Mesenchymal stem cell (in vitro differentiated cells and primary cell): ENCODE data around the gene POU2F2.
A peak's percentile ranks its signal among the peaks of the same experiment; 100 is the strongest.

Experiments
- DNase-seq: peaks from one replicate; pipeline ENCODE4 v3.0.0-alpha.2; 2013
- H2AFZ ChIP-seq: one replicate; pipeline ENCODE4 v1.6.1; 2013; ENCODE audit warnings: low read depth, mild to moderate bottlenecking, control low read depth, inconsistent platforms, low read length, moderate library complexity
- H2AK5ac ChIP-seq: 2 replicates; pipeline ENCODE4 v1.6.1; 2013; ENCODE audit warnings: low read length, moderate library complexity, mild to moderate bottlenecking, inconsistent platforms; ENCODE audit not compliant: severe bottlenecking
- H2BK120ac ChIP-seq: one replicate; pipeline ENCODE4 v1.6.1; 2013; ENCODE audit warnings: low read depth, mild to moderate bottlenecking, inconsistent platforms, low read length, moderate library complexity
- H2BK12ac ChIP-seq, 2 experiments: one replicate each; pipeline ENCODE4 v1.6.1; 2013; ENCODE audit warnings: inconsistent platforms in 2 of 2, low read length in 2 of 2, mild to moderate bottlenecking in 2 of 2, moderate library complexity in 2 of 2, control low read depth in 1 of 2
- H2BK15ac ChIP-seq: one replicate; pipeline ENCODE4 v1.6.1; 2013; ENCODE audit warnings: mild to moderate bottlenecking, low read depth, inconsistent platforms; ENCODE audit not compliant: poor library complexity, severe bottlenecking
- H2BK5ac ChIP-seq: 2 replicates; pipeline ENCODE4 v1.6.1; 2013; ENCODE audit warnings: low read depth, mild to moderate bottlenecking, low read length, control low read depth, inconsistent platforms; ENCODE audit not compliant: poor library complexity, severe bottlenecking
- H3K14ac ChIP-seq, 2 experiments: one replicate each; pipeline ENCODE4 v1.6.1; 2013; ENCODE audit warnings: inconsistent platforms in 2 of 2, low read length in 2 of 2, control low read depth in 1 of 2, mild to moderate bottlenecking in 1 of 2, moderate library complexity in 1 of 2
- H3K18ac ChIP-seq, 2 experiments: one replicate each; pipeline ENCODE4 v1.6.1; 2013; ENCODE audit warnings: inconsistent platforms in 2 of 2, low read length in 2 of 2, control low read depth in 1 of 2, low read depth in 1 of 2, mild to moderate bottlenecking in 1 of 2
- H3K23ac ChIP-seq, 2 experiments: one replicate each; pipeline ENCODE4 v1.6.1; 2013; ENCODE audit warnings: inconsistent platforms in 2 of 2, low read length in 2 of 2, mild to moderate bottlenecking in 2 of 2, moderate library complexity in 2 of 2, control low read depth in 1 of 2
- H3K27ac ChIP-seq: 2 replicates; pipeline ENCODE4 v1.5.1; 2013; ENCODE audit warnings: mild to moderate bottlenecking, moderate library complexity, low read length, control low read depth, inconsistent platforms; ENCODE audit not compliant: poor library complexity, severe bottlenecking
- H3K27me3 ChIP-seq, 2 experiments: 2 replicates each; pipeline versions ENCODE4 v1.6.1 to v1.7.0; 2013; ENCODE audit warnings: low read length in 2 of 2, mild to moderate bottlenecking in 2 of 2, moderate library complexity in 2 of 2, control low read depth in 1 of 2, inconsistent platforms in 1 of 2; ENCODE audit not compliant: control insufficient read depth in 1 of 2, insufficient read depth in 1 of 2
- H3K36me3 ChIP-seq, 2 experiments: 2 replicates each; pipeline versions ENCODE4 v1.6.1 to v1.7.0; 2013; ENCODE audit warnings: low read length in 2 of 2, control low read depth in 1 of 2, inconsistent platforms in 1 of 2, low read depth in 1 of 2, mild to moderate bottlenecking in 1 of 2; ENCODE audit not compliant: insufficient read depth in 2 of 2, control insufficient read depth in 1 of 2
- H3K4ac ChIP-seq, 2 experiments: one replicate each; pipeline ENCODE4 v1.6.1; 2013; ENCODE audit warnings: inconsistent platforms in 2 of 2, low read length in 2 of 2, mild to moderate bottlenecking in 2 of 2, moderate library complexity in 2 of 2, control low read depth in 1 of 2, low read depth in 1 of 2
- H3K4me1 ChIP-seq: 2 replicates; pipeline ENCODE4 v1.6.1; 2013; ENCODE audit warnings: low read depth, low read length, control low read depth; ENCODE audit not compliant: control insufficient read depth, insufficient read depth
- H3K4me2 ChIP-seq: 2 replicates; pipeline ENCODE4 v1.6.1; 2013; ENCODE audit warnings: low read length, mild to moderate bottlenecking, inconsistent platforms; ENCODE audit not compliant: poor library complexity, severe bottlenecking
- H3K4me3 ChIP-seq, 2 experiments: 2 replicates each; pipeline versions ENCODE4 v1.5.1 to v1.7.0; 2013; ENCODE audit warnings: low read length in 2 of 2, mild to moderate bottlenecking in 2 of 2, control low read depth in 1 of 2, low read depth in 1 of 2; ENCODE audit not compliant: insufficient read depth in 1 of 2
- H3K79me1 ChIP-seq: replicated peaks from 2 replicates; pipeline ENCODE4 v1.6.1; 2013; ENCODE audit warnings: mild to moderate bottlenecking, control low read depth, low read length, inconsistent platforms; ENCODE audit not compliant: poor library complexity, severe bottlenecking
- H3K9ac ChIP-seq: 2 replicates; pipeline ENCODE4 v1.7.0; 2013; ENCODE audit warnings: mild to moderate bottlenecking, low read length, moderate library complexity
- H3K9me3 ChIP-seq: 2 replicates; pipeline ENCODE4 v1.7.0; 2013; ENCODE audit warnings: mild to moderate bottlenecking, low read length; ENCODE audit not compliant: control insufficient read depth
- H4K8ac ChIP-seq: one replicate; pipeline ENCODE4 v1.6.1; 2013; ENCODE audit warnings: inconsistent platforms, mild to moderate bottlenecking, low read length, moderate library complexity
- H4K91ac ChIP-seq: one replicate; pipeline ENCODE4 v1.6.1; 2013; ENCODE audit warnings: mild to moderate bottlenecking, low read length, inconsistent platforms
- WGBS: methylation state at CpG from one replicate; pipeline ENCODE4 v1.1.7; 2013; ENCODE audit warnings: mixed read lengths; 5-methylcytosine and 5-hydroxymethylcytosine counted together

POU2F2 gene

DNA sequence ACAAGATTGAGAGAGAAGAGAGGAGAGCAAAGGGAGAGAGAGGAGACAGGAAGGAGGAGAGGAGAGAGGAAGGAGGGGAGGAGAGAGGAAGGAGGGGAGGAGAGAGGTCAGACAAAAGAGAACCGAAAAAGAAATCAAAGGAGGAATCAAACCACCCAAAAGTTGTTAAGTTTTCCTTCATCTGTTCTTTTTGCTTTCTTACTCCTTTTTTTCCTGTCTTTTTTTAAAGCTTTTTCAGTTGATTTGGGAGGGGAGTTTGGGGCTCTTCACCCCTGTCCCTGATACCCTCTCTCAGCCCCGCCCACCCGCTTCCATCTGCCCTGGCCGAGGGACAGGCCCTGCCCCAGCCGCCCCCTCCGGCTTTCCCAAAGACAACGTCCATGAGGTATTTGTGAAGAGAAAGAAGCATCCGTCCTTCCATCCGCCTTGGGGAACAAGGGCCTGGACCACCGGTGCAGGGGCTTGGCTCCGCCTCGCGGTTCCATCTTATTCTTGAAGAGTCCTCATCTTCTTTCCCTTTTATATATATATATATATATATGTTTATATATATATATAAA lies 43.0 kb downstream of the POU2F2 start:
- Histone ChIP-seq H3K18ac (peak overlapping the region in 1 of 2 experiments; percentile 81), H3K23ac (no peak overlapping the region), H3K27me3 (no peaks in the 10 kb centered on the region), H3K79me1 (peaks cover 2% of the 10 kb centered on the region), H3K4ac (peak overlapping the region in 1 of 2 experiments; percentile 65), H3K27ac (peak overlapping the region; percentile 84), H3K4me2 (no peak overlapping the region), H2AFZ (peak overlapping the region; percentile 80), H2BK5ac (no peak overlapping the region), H2BK12ac (peak overlapping the region in 1 of 2 experiments; percentile 61), H4K8ac (peak overlapping the region; percentile 74), H4K91ac (peak overlapping the region; percentile 30), H3K9me3 (no peaks in the 10 kb centered on the region), H3K36me3 (peaks cover 15 to 19% of the 10 kb centered on the region in 2 experiments), H2BK15ac (peak overlapping the region; percentile 57), H3K4me1 (peaks cover 27% of the 10 kb centered on the region), H3K9ac (peak overlapping the region; percentile 47), H2BK120ac (peak overlapping the region; percentile 2), H3K4me3 (peak overlapping the region in 1 of 2 experiments; percentile 50), H3K14ac (no peak overlapping the region), H2AK5ac (peak overlapping the region; percentile 54)
- WGBS: 74% methylated on average over 7 of the region's 13 CpGs
- no peak for DNase-seq

DNA sequence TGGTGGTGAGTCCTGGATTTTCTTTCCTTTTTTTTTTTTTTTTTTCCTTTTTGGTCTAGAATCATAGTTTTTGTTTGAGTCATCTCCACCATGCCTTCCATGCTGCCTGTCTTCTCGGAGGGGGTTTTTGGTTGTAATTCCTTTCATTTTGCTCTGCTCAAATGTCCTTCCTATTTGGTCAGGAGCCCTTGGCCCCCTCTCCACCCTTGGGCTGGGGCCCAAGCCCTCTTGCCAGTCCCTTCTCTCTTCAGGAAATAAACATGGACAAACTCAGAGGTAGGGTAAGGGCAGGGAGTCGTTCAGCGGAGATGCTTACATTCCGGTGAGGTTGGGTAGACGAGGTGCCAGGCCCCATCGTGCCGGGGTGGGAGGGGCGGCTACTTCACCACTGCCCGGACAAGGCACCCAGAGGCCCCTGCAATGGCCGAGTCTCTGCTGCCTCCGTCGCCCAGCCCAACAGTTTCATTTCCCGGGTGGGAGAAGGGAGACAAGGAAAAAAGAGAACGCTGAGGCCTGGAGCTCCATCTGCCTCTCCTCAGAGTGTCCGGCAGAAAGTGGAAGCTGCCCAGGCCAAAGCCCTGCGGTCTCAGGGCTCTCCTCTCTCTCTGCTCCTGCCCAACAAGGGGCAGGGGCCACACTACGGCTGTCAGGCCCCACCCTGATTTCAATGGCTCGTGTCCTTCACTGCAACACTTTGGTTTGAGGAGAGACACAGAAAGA lies 43.6 kb downstream of the POU2F2 start:
- Histone ChIP-seq H3K18ac (peak overlapping the region; percentile 81 to 84), H3K27ac (peak overlapping the region; percentile 84), H3K23ac (peak overlapping the region in 1 of 2 experiments; percentile 32), H4K8ac (peak overlapping the region; percentile 82), H4K91ac (peak overlapping the region; percentile 30), H3K4me2 (peak overlapping the region; percentile 43), H2AFZ (peak overlapping the region; percentile 80), H2BK12ac (peak overlapping the region in 1 of 2 experiments; percentile 83), H3K14ac (peak overlapping the region in 1 of 2 experiments; percentile 67), H3K4ac (peak overlapping the region in 1 of 2 experiments; percentile 65), H3K27me3 (no peaks in the 10 kb centered on the region), H2BK5ac (peak overlapping the region; percentile 61), H3K9ac (peak overlapping the region; percentile 47), H3K36me3 (peaks cover 13% of the 10 kb centered on the region in 2 experiments), H3K4me3 (peak overlapping the region in 1 of 2 experiments; percentile 50), H3K79me1 (peaks cover 5% of the 10 kb centered on the region), H2BK15ac (peak overlapping the region; percentile 55), H3K9me3 (no peaks in the 10 kb centered on the region), H2AK5ac (peak overlapping the region; percentile 54), H3K4me1 (peaks cover 27% of the 10 kb centered on the region), H2BK120ac (peak overlapping the region; percentile 2)
- 72% methylated on average over 17 of the region's 18 CpGs for WGBS
- peak; percentile 79 for DNase-seq

DNA sequence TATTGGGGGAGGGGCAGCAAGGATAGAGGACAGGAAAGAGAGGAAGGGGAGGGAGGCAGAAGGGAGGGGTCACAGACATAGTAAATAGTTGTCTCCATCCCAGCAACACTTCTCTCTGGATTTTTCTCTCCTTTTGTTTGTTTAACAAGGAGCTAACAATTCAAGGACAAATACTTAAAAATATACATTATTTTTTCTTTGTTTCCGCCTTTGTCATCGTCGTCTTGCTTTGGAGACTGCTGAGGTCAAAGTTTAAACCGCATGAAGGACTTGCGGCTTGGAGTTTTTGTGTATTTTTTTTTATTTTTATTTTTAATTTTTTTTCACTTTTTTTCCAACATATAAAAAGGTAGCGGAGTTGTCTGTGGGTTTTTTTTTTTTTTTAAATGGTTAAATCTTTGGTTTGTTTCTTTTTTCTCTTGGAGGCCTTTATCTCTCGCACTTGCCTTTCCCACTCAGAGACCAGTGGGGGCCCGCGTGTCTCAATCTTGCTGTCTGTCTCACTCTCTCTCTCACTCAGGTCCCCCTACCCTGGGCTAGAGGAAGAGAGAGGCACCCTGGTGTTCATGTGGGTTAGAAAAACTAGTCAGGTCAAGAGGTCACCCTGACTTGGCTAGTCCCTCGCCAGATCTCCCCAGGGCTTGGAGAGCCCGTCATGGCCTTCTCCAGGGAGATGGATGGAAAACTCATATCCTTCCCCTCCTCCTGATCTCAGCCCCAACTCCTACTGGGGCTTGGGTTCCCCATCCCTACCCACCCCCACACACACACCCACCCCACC lies 45.3 kb downstream of the POU2F2 start:
- no peak overlapping the region for H2BK120ac ChIP-seq
- H4K8ac ChIP-seq: no peak overlapping the region
- H3K79me1 ChIP-seq: peaks cover 11% of the 10 kb centered on the region
- no peak overlapping the region for H2BK12ac ChIP-seq
- 67% methylated on average over 1 of the region's 11 CpGs for WGBS
- no peak overlapping the region for H3K4me2 ChIP-seq
- H3K36me3 ChIP-seq: peaks cover 5 to 22% of the 10 kb centered on the region in 2 experiments
- H3K27ac ChIP-seq: no peak overlapping the region
- H2BK15ac ChIP-seq: peak overlapping the region; percentile 23
- no peak overlapping the region for H4K91ac ChIP-seq
- H3K4me3 ChIP-seq: no peak overlapping the region
- no peak for DNase-seq
- no peak overlapping the region for H3K14ac ChIP-seq
- H3K4me1 ChIP-seq: peaks cover 27% of the 10 kb centered on the region
- H3K9me3 ChIP-seq: no peaks in the 10 kb centered on the region
- peak overlapping the region; percentile 92 for H2AK5ac ChIP-seq
- no peak overlapping the region for H3K4ac ChIP-seq
- no peak overlapping the region for H2AFZ ChIP-seq
- no peak overlapping the region for H3K18ac ChIP-seq
- H3K27me3 ChIP-seq: no peaks in the 10 kb centered on the region
- H3K9ac ChIP-seq: no peak overlapping the region
- H3K23ac ChIP-seq: no peak overlapping the region
- no peak overlapping the region for H2BK5ac ChIP-seq
